ENCODE data around the gene EXOSC5. TPM values are rescaled to one million over a fixed set of nuclear protein-coding genes. Genes with fewer than 3 reads are reported as not detected.

Gene EXOSC5
- total RNA-seq, 1 experiment from 2014 or later: 58.7 TPM

- H3K23ac ChIP-seq (ENCODE audit: insufficient read length, low read depth, low read length): no peak overlapping the region
- no peak overlapping the region for H2AK5ac ChIP-seq (ENCODE audit: insufficient read length, low read length)
- H4K91ac ChIP-seq (ENCODE audit: insufficient read length, low read depth, low read length): no peak overlapping the region
- H3K27me3 ChIP-seq (ENCODE audit: insufficient read depth, low read length): no peaks in the 10 kb centered on the region; the same call in 1 of the 2 replicates
- H4K20me1 ChIP-seq (ENCODE audit: control insufficient read depth, insufficient read depth, insufficient read length): no peaks in the 10 kb centered on the region
- H3K4me1 ChIP-seq (ENCODE audit: insufficient read depth, low read length): no peaks in the 10 kb centered on the region
- no peak overlapping the region for H3K27ac ChIP-seq (ENCODE audit: insufficient read length, low read depth, low read length)
- no peak overlapping the region for H3T11ph ChIP-seq (ENCODE audit: low read length)
- no peak overlapping the region for H2BK15ac ChIP-seq (ENCODE audit: low read depth, low read length)
- H3K79me1 ChIP-seq (ENCODE audit: insufficient read depth, low read depth, low read length, poor library complexity, severe bottlenecking): no peaks in the 10 kb centered on the region
- H3K27me3 Mint-ChIP-seq (ENCODE audit: low read depth): peaks cover 14% of the 10 kb centered on the region
- no CpG with 5 or more reads among the region's 13 CpGs for WGBS (ENCODE audit: extremely low coverage, insufficient read length, low lambda C conversion rate)
- no peaks in the 10 kb centered on the region for H3K9me3 ChIP-seq (ENCODE audit: control insufficient read depth, low read depth, low read length)
- H2BK120ac ChIP-seq (ENCODE audit: low read depth, low read length, poor library complexity, severe bottlenecking): no peak overlapping the region
- no peak overlapping the region for H3K9ac ChIP-seq (ENCODE audit: extremely low read depth, insufficient read length, low read length)
- no peak overlapping the region for H4K8ac ChIP-seq (replicated peaks; ENCODE audit: insufficient read length, low read depth, low read length)
- no peak overlapping the region for H3K14ac ChIP-seq (ENCODE audit: insufficient read depth, low read length)
- H3K4me1 Mint-ChIP-seq: peaks cover 6 to 8% of the 10 kb centered on the region in 2 experiments
- H2BK20ac ChIP-seq (ENCODE audit: low read depth, low read length, poor library complexity, severe bottlenecking): no peak overlapping the region
- no peak overlapping the region for H3K56ac ChIP-seq (ENCODE audit: insufficient read length, low read depth, low read length)
- H3K4ac ChIP-seq (ENCODE audit: low read depth, low read length): no peak overlapping the region
- H3K23me2 ChIP-seq (ENCODE audit: insufficient read length, low read depth, low read length, poor library complexity, severe bottlenecking): peaks cover 5% of the 10 kb centered on the region
- peaks cover 0 to 10% (median 2%) of the 10 kb centered on the region in 3 experiments; a peak in 4 of 7 replicates for H3K36me3 Mint-ChIP-seq (ENCODE audit: insufficient read depth in 1 of 3, low read depth in 3 of 3)
- H3K9me3 Mint-ChIP-seq: no peaks in the 10 kb centered on the region
- no peak overlapping the region for H2BK12ac ChIP-seq (ENCODE audit: insufficient read length, low read depth, low read length)
- H3K79me2 ChIP-seq (ENCODE audit: insufficient read depth, low read length): no peaks in the 10 kb centered on the region
- no peak for DNase-seq
- H3K27ac Mint-ChIP-seq: 0 out of 7 replicates have a peak overlapping the region, but pooled peaks of 1 of the 3 experiments have one; percentile 8
- no peak overlapping the region for H3K18ac ChIP-seq (ENCODE audit: insufficient read length, low read depth, low read length)
- no peak overlapping the region for H4K5ac ChIP-seq (ENCODE audit: insufficient read length, low read depth, low read length)
- TF ChIP-seq, protein P1, sequence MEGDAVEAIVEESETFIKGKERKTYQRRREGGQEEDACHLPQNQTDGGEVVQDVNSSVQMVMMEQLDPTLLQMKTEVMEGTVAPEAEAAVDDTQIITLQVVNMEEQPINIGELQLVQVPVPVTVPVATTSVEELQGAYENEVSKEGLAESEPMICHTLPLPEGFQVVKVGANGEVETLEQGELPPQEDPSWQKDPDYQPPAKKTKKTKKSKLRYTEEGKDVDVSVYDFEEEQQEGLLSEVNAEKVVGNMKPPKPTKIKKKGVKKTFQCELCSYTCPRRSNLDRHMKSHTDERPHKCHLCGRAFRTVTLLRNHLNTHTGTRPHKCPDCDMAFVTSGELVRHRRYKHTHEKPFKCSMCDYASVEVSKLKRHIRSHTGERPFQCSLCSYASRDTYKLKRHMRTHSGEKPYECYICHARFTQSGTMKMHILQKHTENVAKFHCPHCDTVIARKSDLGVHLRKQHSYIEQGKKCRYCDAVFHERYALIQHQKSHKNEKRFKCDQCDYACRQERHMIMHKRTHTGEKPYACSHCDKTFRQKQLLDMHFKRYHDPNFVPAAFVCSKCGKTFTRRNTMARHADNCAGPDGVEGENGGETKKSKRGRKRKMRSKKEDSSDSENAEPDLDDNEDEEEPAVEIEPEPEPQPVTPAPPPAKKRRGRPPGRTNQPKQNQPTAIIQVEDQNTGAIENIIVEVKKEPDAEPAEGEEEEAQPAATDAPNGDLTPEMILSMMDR (conservative IDR thresholded peaks at IDR 0.05): no peak
- H3K4me2 ChIP-seq (ENCODE audit: insufficient read depth, insufficient read length, low read length): no peak overlapping the region
- no peak overlapping the region; a peak in 1 of 5 replicates for H3K4me3 Mint-ChIP-seq
- no peak overlapping the region for H2AFZ ChIP-seq (ENCODE audit: low read length)
- no peak overlapping the region for H2BK5ac ChIP-seq (ENCODE audit: insufficient read length, low read length)
Observed at GRCh38 chr19:41357746-41358145, 39.4 kb downstream of the EXOSC5 start.
